22Rv1 (cell line): ENCODE data around the gene HMG20B.
A peak's percentile ranks its signal among the peaks of the same experiment; 100 is the strongest.

Experiments used
- H3K27ac ChIP-seq: fragments of 450-650 bp; 2 replicates; pipeline ENCODE4 v1.5.1; 2017
- ZFX ChIP-seq: fragments of 450-650 bp; IDR thresholded peaks from 2 replicates; pipeline ENCODE4 v1.6.1; 2017; ENCODE audit warnings: antibody characterized with exemption, borderline replicate concordance
- TF ChIP-seq, protein P1 (sequence below): fragments of 450-650 bp; IDR thresholded peaks from 2 replicates; pipeline ENCODE4 v1.5.1; 2017; ENCODE audit warnings: mild to moderate bottlenecking

Gene HMG20B

DNA sequence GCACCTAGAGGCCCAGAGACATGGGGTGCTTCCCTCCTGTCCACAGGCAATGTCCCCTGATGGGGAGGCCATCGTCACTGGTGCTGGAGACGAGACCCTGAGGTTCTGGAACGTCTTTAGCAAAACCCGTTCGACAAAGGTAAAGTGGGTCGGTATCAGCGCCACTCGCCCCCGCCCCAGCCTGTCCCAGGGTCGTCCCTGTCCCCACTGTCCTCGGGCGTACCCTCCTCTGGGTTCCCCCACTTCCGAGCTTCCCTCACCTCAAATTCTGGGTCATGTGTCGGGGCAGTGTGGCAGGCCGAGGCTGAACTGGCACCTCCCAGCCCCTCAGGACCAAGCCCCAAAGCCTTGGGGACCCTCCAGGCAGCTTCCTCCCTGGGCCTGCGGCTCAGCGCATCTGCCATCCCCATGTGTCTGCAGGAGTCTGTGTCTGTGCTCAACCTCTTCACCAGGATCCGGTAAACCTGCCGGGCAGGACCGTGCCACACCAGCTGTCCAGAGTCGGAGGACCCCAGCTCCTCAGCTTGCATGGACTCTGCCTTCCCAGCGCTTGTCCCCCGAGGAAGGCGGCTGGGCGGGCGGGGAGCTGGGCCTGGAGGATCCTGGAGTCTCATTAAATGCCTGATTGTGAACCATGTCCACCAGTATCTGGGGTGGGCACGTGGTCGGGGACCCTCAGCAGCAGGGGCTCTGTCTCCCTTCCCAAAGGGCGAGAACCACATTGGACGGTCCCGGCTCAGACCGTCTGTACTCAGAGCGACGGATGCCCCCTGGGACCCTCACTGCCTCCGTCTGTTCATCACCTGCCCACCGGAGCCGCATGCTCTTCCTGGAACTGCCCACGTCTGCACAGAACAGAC lies 38.1 kb upstream of the HMG20B start:
- TF ChIP-seq ZFX = no peak
- TF ChIP-seq, protein P1, sequence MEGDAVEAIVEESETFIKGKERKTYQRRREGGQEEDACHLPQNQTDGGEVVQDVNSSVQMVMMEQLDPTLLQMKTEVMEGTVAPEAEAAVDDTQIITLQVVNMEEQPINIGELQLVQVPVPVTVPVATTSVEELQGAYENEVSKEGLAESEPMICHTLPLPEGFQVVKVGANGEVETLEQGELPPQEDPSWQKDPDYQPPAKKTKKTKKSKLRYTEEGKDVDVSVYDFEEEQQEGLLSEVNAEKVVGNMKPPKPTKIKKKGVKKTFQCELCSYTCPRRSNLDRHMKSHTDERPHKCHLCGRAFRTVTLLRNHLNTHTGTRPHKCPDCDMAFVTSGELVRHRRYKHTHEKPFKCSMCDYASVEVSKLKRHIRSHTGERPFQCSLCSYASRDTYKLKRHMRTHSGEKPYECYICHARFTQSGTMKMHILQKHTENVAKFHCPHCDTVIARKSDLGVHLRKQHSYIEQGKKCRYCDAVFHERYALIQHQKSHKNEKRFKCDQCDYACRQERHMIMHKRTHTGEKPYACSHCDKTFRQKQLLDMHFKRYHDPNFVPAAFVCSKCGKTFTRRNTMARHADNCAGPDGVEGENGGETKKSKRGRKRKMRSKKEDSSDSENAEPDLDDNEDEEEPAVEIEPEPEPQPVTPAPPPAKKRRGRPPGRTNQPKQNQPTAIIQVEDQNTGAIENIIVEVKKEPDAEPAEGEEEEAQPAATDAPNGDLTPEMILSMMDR = no peak

GRCh38 chr19:3535235-3535535 lies 37.6 kb upstream of the HMG20B start:
- peak overlapping the region; percentile 18; the same call in 1 of the 2 replicates for H3K27ac ChIP-seq
- TF ChIP-seq, protein P1 = no peak

More for the DNA sequence above, 38.1 kb upstream of the HMG20B start:
- no peak overlapping the region for H3K27ac ChIP-seq

- peak overlapping the region; percentile 18; the same call in 1 of the 2 replicates for H3K27ac ChIP-seq
- TF ChIP-seq ZFX = no peak
- TF ChIP-seq, protein P1 = no peak
Observed at GRCh38 chr19:3535563-3535965, 37.2 kb upstream of the HMG20B start.

DNA sequence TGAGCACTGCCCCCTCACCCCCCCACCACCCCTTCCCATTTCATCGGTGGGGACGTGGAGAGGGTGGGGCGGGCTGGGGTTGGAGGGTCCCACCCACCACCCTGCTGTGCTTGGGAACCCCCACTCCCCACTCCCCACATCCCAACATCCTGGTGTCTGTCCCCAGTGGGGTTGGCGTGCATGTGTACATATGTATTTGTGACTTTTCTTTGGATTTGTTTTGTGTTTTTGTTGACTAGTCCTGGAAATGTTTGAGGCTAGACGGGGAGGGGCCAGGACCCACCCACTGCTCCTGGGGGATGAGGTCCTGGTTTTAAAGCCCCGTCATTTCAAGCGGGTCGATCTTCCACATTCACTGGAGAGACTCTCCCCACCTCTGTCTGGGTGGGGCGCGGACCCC lies 36.8 kb upstream of the HMG20B start:
- TF ChIP-seq ZFX = no peak
- TF ChIP-seq, protein P1 = no peak

GRCh38 chr19:3536429-3537100 lies 36.2 kb upstream of the HMG20B start:
- TF ChIP-seq, protein P1 = no peak
- no peak for TF ChIP-seq ZFX
- H3K27ac ChIP-seq = peak overlapping the region; percentile 25; the same call in 1 of the 2 replicates

More for the DNA sequence above, 36.8 kb upstream of the HMG20B start:
- H3K27ac ChIP-seq = peak overlapping the region; percentile 18; the same call in 1 of the 2 replicates

GRCh38 chr19:3537101-3537437 lies 35.7 kb upstream of the HMG20B start:
- TF ChIP-seq, protein P1 = no peak
- no peak for TF ChIP-seq ZFX
- peak overlapping the region; percentile 25 for H3K27ac ChIP-seq
